GM21786 (cell line): ENCODE data around the gene MAP7.
"Not testable (repeated sequence)": the region's sequence is repeated elsewhere in the genome, so short reads cannot be mapped to it uniquely, and the experiment has no call there.

Source experiments
- ATAC-seq: cut with Tn5 transposase; IDR thresholded peaks from one replicate; pipeline ENCODE4 v1.9.1; 2021; ENCODE audit not compliant: unreplicated experiment

The MAP7 gene

DNA sequence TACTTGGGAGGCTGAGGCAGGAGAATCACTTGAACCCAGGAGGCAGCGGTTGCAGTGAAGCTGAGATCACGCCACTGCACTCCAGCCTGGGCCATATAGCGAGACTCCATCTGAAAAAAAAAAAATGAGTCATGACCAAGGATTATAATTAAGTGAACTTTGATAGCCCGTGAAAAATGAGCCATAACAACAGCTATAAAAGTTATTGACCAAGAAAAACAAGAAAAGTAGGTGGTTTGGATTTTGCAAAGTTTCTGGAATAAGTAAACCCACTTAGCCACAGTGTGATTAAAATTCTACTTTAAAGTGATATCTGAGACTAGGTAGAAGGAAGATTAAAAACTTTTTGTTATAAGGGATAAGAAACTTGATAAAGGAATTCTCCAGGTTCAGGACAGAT lies 234.6 kb downstream of the MAP7 start:
- no peak for ATAC-seq

DNA sequence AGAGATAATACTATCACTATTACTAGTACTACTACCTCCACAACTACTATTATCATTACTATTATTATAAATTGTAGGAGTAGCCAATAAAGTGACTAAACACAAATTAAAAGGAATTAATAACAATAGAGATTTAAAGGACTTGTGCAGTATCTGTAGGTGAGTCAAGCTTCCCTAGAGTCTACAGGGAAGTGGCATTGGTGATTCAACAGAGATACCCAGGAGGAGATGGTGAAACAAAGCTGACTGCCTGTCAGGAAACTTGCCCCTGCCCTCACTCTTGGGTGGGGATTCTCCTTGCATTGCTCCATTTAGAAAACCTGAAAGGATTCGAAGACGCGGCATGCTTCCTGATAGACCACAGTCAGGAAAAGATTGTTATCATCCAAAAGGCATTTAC lies 237.2 kb downstream of the MAP7 start:
- ATAC-seq = no peak

DNA sequence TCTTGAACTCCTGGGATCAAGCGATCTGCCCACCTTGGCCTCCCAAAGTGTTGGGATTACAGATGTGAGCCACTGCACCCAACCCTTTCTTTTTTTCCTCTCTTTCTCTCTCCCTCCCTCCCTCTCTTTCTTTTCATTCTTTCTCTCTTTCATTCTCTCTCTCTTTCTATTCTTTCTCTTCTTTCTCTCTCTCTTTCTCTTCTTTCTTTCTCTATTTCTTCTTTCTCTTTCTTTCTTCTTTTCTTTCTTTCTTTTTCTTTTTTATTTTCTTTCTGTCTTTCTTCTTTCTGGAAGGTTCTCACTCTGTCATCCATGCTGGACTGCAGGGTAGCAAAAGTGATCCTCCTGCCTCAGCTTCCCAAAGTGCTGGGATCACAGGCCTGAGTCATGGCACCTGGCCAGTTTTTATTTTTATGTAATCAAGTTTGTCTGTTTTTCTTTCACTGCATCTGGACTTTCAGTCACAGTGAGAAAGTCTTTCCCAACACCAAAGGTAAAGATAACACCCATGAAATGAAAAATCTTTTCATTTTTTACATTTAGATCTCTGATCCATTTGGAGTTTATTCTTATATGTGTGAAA lies 240.4 kb downstream of the MAP7 start:
- ATAC-seq = no peak

DNA sequence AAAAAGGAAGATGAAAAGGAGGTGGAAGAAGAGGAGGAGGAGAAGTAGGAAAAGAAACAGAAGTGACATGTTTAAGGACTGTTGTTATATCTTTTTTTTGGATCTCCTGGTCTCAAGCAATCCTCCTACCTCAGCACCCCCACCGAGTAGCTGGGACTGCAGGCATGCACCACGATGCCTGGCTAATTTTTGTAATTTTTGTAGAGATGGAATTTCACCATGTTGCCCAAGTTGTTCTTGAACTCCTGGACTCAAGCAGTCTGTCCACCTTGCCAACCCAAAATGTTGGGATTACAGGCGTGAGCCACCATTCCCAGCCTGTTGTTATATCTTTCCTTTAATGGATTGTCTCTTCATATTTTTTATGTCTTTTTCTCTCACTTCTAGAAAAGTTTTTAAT lies 241.1 kb downstream of the MAP7 start:
- no peak for ATAC-seq

DNA sequence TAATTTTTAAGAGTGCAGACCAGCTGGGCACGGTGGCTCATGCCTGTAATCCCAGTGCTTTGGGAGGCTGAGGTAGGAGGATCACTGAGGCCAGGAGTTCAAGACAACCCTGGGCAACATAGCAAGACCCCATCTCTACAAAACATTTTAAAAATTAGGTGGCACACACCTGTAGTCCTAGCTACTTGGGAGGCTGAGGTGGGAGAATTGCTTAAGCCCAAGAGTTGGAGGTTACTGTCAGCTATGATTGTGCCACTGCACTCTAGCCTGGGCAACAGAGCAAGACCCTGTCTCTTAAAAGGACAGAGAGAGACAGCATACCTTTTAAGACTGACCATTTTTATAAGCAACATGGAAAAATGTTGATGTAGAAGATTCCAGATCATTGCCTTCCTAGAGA lies 241.8 kb downstream of the MAP7 start:
- not testable (repeated sequence) for ATAC-seq

DNA sequence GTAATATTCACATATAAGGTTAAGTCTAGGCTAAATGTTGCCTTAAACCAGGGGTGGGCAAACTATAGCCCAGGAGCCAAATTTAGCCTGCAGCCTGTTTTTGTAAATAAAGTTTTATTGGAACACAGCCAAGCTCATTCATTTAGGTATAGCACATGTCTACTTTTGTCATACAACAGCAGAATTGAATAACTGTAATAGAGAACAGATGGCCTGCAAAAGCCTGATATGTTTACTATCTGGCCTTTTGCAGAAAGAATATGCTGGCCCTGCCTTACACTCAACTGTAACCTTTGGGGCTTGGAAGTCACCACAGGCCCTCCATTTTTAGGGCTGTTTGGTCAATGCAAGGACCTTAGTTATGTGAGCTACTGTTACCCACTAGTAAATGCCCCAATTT lies 242.9 kb downstream of the MAP7 start:
- ATAC-seq = no peak

DNA sequence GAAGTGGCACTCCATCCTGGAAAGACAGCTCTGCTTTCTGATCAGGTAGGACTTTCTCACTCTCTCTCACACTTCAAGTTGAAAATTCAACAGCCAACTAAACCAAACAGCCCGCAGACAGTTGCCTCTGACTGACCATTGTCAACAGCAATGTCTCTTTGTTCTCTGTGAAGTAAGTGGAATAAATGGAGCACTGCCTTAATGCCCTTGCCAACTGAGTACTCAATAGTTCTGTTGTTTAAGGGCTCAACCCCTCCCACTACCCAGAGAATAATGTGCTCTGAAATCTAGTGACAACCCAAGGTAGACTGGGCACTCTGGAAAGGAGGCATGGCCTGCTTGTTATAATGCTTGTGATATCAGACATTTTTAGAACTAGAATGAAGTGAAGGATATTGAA lies 243.8 kb downstream of the MAP7 start:
- no peak for ATAC-seq

DNA sequence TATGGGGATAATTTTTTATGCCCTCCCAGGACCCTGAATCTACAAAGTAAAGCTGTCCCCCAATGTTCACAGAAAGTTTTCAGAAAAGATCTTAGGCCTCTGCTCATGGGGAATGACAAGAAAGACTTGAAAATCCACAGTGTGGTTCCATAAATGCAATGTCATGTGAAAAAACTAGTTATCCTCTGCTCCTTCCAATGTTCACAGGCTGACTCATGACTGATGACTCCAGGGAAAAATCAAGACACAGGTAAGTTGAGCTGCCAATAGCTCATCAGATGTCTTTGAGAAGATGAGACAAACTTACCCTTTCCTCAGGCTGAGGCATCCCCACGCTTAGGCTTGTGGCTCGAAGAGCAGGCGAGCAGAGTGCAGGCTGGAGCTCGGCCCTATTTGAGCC lies 245.8 kb downstream of the MAP7 start:
- no peak for ATAC-seq

DNA sequence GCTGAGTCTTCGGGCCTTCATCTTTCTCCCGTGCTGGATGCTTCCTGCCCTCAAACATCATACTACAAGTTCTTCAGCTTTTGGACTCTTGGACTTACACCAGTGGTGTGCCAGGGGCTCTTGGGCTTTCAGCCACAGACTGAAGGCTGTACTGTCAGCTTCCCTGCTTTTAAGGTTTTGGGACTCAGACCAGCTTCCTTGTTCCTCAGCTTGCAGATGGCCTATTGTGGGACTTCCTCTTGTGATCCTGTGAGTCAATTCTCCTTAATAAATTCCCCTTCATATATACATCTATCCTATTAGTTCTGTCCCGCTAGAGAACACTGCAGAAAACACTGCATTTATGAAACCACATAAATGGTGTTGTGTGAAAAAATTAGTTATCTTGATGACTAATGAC lies 246.7 kb downstream of the MAP7 start:
- no peak for ATAC-seq

DNA sequence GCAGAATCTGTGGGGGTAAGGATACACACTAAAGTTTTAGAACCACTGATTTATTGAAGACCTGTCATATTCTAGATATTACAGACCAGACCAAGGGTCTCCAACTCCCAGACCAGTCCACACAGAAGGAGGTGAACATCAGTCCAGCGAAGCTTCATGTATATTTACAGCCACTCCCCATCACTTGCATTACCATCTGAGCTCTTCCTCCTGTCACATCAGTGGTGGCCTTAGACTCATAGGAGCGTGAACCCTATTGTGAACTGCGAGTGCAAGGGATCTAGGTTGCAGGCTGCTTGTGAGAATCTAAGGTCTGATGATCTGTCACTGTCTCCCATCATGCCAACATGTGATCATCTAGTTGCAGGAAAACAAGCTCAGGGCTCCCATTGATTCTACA lies 255.6 kb downstream of the MAP7 start:
- no peak for ATAC-seq
